GM21447 (cell line): ENCODE results near the gene VCY.
"Not testable (repeated sequence)": the region's sequence is repeated elsewhere in the genome, so short reads cannot be mapped to it uniquely, and the experiment has no call there.

Experiments
- ATAC-seq: cut with Tn5 transposase; IDR thresholded peaks from one replicate; pipeline ENCODE4 v1.9.1; 2021; ENCODE audit not compliant: unreplicated experiment

The VCY gene

DNA sequence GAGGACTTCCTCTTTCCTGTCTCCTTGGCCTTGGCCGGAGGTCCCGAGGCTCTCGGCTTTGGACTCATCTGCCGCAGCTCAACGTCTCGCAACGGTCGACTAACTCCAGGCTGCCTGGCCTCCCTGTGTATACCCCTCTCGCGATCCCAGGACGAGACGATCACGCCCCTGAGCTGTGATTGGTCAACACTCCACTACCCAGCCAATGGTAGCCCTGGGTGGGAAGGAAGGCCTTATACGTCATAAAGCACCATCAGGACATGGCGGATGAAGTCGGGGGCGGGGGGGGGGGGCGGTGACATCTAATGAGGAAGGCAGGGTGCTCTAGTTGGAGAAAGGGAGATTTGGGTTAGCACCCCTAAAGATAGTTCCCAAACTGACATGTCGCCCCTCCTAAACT is at the start of gene VCY:
VCY (minus strand) TSS at position 101 of the 400 bp plus-strand sequence; CDS start at position 68, 33 bp downstream.
- ATAC-seq: not testable (repeated sequence)

DNA sequence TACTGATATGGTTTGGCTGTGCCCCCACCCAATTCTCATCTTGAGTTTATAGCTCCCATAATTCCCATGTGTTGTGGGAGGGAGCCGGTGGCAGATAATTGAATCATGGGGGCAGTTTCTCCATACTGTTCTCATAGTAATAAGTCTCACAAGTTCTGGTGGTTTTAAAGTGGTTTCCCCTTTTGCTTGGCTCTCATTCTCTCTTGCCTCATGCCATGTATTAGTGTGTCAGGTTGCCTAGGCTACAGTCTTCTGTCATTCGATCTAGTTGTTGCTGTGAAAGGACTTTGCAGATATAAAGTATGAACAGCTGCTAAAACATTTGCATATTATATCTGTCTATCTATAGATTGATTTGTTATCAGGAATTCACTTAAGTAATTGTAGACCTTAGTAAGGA is 44.1 kb upstream of the VCY start:
- not testable (repeated sequence) for ATAC-seq

DNA sequence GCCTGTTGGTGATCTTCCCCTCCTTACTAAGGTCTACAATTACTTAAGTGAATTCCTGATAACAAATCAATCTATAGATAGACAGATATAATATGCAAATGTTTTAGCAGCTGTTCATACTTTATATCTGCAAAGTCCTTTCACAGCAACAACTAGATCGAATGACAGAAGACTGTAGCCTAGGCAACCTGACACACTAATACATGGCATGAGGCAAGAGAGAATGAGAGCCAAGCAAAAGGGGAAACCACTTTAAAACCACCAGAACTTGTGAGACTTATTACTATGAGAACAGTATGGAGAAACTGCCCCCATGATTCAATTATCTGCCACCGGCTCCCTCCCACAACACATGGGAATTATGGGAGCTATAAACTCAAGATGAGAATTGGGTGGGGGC is 25.6 kb upstream of the VCY start:
- not testable (repeated sequence) for ATAC-seq

- ATAC-seq: not testable (repeated sequence)
Measured at GRCh38 chrY:13942406-13942805, 43.9 kb downstream of the VCY start.
